Measurements from ENCODE around the gene TEKT5.
"Not testable (repeated sequence)": the region's sequence is repeated elsewhere in the genome, so short reads cannot be mapped to it uniquely, and the experiment has no call there.

The TEKT5 gene

DNA sequence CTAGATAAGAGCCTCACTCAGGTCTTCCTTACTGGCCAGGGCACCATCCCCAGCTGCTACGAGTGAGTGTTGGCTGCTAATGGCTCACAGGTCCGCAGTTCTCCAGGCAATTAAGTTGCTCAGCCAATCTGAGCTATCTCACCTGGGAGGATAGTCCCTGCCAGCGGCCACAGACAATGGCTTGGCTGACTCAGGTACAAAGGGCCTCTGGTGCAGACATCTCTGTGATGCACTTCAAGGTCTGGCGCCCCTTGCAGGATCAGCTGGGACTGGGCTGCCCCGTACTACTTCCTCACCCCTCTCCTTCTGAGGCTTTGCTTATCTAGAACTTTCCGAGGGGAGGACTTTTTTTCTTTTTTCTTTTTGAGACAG is 65.2 kb downstream of the TEKT5 start:
- DNase-seq: no peak

DNA sequence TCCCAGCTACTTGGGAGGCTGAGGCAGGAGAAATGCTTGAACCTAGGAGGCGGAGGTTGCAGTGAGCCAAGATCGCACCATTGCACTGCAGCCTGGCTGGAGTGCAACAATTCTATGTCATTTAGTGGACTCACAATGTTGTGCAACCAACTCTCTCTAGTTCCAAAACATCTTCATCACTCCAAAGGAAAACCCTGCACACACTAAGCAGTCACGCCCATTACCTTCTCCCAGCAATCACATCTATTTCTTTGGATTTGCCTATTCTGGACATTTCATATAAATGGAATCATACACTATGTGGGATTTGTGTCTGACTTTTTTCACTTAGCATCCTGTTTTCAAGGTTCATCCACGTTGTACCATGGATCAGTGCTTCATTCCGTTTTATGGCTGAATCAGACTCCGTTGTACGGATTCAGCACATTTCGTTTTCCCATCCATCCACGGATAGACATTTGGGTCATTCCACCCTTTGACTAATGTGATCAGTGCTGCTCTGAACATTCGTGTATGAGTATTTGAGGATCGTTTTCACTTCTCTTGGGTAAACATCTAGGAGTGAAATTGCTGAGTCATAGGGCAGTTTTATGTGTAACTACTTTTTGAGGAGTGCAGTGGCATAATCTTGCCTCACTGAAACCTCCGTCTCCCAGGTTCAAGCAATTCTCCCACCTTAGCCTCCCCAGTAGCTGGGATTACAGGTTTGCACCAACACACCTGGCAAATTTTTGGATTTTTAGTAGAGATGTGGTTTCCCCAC is 69.0 kb downstream of the TEKT5 start:
- DNase-seq: no peak

DNA sequence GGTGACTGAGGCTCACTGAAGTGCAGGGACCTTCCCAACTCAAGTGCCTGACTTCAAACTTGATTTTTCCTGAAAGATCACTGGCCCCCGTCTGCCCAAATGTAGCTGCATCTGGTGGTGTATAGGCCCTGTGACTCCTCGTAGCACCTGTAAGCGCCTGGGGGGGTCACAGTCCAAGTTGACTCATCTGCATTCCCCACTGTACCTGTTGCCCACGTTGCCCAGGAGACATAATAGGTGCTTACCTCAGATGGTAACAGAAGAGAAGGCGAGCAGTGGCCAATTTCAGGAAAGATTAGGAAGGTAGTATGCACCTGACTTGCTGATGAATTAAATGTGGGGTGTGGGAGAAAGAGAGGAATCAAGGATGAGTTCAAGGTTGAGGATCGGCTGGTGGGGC is 70.2 kb downstream of the TEKT5 start:
- DNase-seq: no peak

DNA sequence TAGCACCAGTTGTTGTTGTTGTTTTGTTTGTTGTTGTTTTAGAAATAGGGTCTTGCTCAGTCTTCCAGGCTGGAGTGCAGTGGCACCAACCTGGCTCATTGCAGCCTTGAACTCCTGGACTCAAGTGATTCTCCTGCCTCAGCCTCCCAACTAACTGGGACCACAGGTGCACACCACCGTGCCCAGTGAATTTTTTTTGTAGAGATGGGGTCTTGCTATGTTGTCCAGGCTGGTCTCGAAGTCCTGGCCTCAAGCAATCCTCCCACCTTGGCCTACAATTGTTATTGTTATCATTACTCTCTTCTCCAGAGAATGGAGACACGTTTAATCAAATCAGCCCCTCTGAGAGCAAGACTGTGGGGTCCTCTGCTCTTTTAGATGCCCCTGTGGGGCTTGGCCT is 71.7 kb downstream of the TEKT5 start:
- DNase-seq: no peak

DNA sequence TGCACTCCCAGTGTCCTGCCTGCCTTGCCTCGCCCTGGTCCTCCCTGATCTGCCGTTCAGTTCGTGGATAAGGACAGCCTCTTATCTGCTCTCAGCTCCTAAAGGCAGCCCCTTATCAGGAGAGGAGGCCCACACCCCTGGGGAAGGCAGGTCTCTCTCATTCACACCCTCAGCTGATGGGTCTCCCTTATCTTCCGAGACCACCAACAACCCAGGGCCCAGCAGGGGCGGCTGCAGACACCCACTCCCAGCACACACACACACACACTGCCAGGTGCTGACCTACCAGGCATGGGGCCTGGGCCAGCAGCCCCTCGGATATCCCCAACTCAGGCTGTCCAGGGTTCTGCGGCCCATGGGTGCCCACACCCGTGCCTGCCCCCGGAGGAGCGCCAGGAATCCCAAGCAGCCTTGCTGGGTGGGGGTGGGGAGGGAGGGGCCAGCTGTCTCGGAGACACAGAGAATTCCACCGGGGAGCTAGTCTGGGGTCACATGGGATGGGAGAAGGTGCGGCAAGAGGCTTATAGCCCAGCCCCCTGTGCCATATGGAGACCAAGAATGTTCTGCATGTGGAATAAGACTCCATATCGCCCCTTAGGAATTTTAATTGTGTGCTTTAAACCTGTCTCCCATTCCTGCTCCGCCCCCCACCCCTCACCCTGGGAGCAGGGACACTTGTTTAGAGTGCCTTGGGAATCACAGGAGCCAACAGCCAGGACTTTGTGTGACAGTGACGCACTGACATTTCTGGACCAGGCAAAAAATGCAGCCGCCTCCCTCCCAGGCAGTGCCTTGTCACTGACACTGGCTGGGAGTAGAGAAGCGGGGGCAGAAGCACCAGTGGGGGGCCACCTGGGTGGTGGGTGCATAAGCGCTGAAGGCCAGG is 72.5 kb downstream of the TEKT5 start:
- DNase-seq: no peak

DNA sequence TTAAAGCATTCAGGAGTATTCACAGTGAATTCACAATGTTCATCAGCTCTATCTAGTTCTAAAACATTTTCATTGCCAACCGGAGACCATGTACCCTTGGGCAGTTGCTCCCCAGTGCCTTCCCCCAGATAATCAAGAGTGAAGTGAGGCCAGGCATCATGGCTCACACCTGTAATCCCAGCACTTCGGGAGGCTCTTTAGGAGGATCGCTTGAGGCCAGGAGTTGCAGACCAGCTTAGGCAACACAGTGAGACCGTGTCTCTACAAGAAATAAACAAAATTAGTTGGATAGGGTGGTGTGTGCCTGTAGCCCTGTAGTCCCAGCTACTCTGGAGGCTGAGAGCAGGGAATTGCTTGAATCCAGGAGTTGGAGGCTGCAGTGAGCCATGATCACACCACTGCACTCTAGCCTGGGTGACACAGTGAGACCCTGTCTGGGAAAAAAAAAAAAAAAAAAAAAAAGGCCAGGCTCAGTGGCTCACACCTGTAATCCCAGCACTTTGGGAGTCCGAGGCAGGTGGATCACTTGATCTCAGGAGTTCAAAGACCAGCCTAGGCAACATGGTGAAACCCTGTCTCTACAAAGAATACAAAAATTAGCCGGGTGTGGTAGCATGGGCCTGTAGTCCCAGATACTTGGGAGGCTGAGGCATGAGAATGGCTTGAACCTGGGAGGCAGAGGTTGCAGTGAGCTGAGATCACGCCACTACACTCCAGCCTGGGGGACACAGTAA is 73.3 kb downstream of the TEKT5 start:
- not testable (repeated sequence) for DNase-seq

DNA sequence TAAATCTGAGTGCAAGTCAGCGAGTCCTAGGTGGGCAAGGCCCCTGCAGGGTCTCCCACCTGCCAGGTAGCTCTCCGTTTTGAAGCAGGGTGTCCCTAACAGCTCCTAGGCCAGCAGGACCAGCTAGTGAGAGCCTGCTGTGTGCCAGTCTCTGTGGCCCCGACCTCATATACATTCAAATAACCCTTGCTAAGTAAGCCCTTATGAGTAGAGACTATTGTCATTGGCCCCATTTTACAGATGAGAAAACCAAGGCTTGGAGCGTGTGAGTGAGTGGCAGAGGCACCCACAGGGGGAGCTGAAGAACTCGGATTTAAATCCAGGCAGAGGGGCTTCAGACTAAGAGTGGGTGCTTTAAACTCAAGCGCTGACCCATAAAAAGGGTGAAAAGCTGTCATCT is 74.6 kb downstream of the TEKT5 start:
- DNase-seq: no peak

DNA sequence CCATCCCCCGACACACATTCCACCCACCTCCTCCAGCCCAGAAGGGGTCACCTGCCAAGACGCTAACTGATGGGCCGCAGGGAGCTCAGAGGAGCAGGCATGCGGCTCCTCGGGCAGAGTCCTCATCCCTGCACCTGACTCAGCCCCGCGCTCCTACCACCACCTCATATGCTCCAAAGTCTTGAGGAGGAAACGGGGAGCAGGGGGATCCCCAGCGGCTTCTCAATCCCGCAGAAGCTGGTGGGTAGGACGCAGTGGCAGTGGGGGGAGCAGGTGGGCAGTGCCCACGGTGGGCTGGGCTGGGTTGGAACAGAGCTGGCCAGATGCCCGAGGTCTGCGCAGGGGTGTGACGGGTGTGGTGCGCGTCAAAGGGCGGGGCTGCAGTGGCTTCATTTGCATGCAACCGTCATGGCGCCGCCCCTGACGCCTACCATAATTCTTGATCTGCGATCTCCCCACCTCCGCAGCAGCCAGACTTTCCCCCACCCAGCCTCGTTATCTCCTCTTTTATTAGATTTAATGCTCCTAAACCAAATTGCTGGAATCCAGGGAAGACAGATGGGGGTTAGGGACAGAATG is 75.4 kb downstream of the TEKT5 start:
- DNase-seq: no peak

DNA sequence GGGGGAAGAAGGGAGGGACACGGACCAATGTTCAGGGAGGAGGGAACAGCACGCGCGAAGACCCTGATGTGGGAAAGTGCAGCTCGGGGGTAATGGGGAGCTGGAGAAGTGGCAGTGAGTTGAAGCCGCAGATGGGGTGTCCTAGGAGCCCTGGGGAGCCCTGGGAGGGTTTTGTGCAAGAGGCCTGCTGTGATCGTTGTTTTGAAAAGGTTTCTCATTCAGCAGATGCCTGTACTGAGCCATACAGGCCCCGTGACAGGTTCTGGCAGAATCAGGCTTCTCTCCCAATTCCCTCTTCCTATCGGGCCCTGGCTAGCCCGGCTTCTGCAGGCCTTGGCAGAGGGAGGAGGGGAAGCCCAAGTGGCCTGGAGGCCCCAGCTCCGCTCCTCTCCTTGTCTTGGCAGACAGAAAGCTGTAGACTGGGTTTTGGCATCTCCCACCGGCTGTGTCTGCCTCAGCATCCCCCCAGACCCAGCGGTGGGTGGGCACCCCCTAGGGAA is 76.0 kb downstream of the TEKT5 start:
- no peak for DNase-seq

DNA sequence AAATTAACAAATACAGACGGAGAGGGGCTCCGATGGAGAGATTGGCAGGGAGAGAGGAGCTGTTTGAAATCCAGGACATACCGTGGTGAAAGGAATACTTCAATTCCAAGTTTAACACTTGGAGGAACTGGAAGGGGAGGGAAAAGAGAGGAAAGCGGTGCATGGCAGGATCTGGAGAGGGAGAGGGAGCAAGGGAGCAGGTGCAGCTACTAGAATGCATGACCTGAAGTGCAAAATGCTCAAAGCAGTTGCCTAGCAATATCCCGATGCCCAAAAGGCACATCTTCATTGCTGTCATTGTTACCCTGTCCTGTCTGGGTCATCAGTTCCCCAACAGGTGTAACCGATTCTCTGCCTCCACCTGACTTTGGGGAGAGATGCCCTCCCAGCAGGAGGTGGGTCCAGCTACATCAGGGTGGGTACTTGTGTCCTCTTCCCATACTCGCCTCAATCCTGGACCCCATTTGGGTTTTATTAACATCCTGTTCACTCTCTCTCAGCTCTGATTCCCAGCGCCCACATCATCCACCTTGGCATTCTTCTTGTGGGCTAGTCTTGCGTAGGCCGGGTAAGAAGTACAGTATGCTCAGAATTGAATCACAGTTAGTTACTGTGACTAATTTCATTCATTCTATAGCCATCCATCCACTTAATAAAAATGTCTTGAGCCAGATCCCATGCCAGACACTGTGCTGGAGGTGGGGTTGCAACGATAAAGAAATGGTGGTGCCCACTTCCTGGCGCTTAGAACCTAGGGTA is 76.9 kb downstream of the TEKT5 start:
- DNase-seq: no peak

DNA sequence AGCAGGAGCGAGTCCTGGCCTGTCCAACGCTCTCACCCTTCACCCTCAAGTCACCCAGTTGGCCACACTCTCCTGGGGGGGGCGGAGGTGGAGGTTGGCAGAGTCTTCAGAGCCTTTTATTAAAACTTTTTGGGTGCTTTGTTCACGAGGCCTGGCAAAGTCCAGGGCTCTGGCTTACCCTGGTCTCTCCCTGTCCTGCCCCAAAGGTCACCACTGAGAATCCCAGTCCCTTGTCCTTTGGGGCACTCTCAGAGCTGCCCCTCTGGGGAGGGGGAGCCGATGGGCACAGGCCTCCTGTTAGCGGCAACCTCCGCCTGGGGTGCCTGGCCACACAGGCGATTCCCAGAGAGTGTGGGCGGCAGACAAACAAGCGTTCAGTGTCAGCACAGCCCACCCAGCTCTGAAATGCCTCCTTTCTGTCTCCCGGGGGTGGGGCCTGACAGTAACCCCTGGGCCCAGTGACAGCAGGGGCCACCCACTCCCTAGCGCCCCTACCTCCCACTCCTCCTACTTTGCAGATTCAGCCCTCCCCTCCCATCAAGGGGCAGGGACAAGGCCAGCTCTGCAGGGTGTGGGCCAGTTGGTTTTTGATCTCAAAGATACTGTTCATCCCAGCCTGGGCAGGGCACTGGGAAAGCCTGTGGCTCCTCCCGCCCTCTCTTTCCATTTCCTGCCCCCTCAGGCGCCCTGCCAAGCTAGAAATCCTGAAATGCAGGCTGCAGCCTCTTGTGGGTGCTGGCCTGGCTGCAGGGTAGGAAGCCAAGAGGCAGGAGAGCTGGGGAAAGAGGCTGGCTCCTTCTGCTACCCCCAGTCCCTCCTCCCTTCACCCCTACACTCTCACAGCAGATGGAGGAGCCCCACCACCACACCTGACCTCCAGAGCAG is 77.7 kb downstream of the TEKT5 start:
- no peak for DNase-seq

DNA sequence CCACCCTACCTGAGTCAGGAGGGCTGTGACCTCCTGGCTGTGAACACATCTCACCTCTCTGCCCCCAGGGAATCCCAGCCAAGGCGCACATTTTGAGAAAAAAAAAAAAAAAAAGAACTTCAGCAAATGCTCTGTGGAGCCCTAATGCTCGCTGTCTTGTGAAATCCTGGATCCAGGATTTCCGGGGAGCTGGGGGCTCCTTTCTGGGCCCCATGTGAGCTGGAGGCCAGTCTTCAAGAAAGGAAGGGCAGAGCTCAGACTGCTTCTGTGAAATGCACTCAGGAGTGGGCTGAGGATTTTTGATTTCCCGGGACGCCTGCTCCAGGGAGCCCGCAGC is 78.3 kb downstream of the TEKT5 start:
- DNase-seq: no peak

DNA sequence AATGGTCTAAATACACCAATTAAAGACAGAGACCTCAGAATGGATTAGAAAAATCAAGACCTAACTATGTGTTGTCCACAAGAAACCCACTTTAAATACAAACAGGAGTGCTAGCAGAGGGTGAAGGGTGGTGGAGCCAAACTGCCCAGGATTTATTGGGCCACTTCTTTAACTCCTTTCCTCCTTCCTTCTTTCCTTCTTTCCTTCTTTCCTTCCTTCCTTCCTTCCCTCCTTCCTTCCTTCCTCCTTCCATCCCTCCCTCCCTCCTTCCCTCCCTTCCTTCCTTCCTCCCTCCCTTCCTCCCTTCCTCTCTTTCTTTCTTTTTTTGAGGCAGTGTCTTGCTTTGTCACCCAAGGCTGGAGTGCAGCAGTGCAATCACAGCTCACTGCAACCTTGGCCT is 80.0 kb downstream of the TEKT5 start:
- DNase-seq: no peak

DNA sequence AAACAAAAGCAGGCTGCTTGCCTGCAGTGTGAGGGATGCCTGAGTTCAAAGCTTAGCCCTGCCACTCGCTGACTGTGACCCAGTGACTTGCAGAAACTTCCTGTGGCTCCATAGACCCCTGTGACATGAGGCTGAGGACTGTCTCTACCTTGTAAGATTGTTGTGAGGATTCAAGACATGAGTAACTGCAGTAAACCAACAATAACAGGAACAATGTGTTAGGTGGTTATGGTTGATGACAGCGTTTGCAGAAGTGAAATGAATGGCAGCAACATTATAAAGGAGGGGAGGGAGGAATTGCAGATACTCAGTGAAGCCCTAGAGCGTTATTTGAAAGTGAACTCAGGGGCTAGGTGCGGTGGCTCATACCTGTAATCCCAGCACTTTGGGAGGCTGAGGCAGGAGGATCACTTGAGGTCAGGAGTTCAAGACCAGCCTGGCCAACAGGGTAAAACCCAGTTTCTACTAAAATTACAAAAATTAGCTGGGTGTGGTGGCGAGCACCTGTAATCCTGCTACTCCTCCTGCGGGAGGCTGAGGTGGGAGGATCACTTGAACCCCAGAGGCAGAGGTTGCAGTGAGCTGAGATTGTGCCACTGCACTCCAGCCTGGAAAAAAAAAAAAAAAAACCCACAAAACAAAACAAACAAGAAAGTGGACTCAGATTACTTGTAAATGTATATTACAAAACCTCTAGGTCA is 80.8 kb downstream of the TEKT5 start:
- DNase-seq: no peak

DNA sequence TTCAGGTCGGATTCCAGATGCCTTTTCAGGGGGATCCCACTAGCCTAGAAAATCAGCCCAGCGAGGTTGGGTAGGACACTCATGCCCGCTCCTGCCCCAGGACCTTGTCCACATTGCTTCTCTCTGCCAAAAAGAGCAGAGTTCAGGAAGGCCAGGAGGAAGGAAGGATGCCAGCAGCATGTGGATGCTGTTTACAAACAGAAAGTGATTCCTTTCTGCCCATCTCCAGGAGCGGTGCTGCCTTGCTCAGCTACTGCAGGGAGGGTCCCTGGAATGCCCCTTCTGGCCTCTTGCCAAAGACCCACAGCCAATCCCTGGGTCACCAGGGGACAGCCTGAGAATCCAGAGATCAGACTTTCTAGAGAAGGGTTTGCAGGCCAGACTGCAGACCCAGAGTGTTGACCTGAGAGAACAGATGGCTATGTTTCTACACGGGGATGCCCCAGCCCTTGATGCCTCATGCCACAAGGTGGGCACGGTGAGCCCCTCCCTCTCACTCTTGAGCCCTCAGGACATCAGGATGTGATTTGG is 82.0 kb downstream of the TEKT5 start:
- no peak for DNase-seq

DNA sequence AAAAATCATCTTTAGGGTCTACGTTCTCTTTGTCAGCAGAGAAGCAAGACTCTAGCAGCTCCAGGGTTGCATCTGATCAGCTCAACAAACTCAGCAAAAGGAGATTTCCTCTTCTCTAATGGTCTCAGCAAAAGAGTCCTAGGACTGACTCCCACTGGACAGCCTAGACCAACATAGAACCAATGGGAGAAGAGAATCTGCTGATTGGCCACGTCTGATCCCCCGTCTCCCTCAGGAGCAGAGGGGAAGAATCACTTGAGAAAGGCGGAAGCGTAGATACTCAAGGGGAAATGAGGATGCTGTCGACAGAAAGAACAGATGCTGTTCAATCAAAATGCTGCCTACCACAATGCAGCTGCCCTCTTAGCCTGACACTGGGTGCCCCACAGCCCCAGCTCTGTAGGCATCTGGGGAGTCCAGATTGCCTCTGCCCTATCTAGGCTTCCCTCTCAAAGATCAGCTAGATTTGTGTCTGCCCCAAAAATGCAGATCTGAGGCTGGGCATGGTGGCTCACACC is 82.8 kb downstream of the TEKT5 start:
- no peak for DNase-seq

DNA sequence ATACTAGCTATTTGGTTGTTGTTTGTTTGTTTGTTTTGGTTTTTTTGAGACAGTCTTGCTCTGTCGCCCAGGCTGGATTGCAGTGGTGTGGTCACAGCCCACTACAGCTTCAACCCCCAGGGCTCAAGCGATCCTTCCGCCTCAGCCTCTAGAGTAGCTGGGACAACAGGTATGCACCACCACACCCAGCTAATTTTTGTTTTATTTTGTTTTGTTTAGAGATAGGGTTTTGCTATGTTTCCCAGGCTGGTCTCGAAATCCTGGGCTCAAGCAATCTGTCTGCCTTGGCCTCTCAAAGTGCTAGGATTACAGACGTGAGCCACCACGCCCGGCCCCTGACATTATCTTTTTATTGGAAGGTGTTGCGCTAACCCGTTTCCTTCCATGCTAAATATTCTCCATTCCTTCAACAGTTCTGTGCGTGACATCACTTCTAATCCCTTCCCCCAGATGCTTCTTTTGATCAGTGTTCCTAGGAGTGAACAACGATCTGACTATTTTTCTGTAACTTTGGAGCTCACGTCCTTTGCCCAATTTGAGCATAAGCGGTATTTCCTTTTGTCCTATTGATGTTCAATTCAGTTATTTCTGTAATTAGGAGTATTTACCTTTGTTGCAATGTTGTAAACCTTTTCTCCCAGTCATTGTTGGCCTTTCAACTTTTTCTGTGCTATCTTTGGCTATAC is 84.1 kb downstream of the TEKT5 start:
- DNase-seq: no peak

DNA sequence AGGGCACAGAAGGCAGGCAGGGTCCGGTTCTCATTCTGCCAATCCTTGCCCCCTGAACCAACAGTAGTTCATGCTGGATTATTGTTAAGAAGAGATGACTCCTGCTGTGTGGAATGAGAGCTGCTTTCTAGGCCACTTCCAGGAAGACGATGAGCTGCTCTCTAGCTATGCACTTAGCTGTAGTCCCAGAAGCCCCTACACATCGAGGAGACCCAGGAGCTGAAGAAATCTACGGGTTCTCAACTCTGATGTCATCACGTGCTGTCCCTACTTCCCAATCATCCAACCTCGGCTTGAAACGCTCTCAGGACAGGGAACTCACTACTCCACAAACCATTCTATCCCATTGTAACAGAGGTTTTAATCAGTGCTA is 85.3 kb downstream of the TEKT5 start:
- peak; percentile 42 for DNase-seq

DNA sequence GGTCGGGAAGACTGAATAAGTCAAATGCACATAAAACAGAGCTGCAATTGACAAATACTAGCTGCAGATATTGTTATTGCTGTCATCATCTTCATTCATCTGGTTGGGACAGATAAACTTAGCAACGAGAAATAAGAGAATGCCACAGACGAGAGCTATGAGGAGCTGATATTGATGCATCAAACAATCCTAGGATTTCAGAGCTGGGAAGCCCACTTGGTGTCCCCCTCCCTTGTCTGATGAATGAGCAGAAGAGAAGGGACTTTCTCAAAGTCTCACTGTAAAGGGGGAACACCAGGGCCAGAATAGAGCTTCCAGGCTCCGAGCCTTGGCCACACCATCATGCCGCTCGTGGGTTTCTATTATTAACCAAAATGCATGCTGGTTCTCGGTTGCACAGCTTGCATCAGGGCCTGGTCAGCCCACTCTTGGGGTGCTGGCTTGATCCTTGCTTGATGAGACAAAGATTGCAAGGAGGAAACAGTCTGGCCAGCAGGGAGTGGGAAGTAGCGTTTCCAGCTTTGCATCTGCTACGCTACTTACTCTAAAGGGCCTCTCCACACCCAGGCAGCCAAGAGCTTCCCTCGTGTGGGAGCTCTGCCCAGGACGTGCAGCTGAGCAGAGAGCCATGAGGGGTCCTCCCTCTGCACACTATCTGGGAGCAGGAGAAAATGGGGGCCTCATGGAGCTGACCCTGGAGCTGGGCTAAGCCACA is 85.9 kb downstream of the TEKT5 start:
- DNase-seq: no peak

Data from 8988T (cell line).